Measurements from ENCODE around the gene ZMYM1.
A peak's percentile ranks its signal among the peaks of the same experiment; 100 is the strongest.
"Not testable (repeated sequence)": the region's sequence is repeated elsewhere in the genome, so short reads cannot be mapped to it uniquely, and the experiment has no call there.

Gene ZMYM1

DNA sequence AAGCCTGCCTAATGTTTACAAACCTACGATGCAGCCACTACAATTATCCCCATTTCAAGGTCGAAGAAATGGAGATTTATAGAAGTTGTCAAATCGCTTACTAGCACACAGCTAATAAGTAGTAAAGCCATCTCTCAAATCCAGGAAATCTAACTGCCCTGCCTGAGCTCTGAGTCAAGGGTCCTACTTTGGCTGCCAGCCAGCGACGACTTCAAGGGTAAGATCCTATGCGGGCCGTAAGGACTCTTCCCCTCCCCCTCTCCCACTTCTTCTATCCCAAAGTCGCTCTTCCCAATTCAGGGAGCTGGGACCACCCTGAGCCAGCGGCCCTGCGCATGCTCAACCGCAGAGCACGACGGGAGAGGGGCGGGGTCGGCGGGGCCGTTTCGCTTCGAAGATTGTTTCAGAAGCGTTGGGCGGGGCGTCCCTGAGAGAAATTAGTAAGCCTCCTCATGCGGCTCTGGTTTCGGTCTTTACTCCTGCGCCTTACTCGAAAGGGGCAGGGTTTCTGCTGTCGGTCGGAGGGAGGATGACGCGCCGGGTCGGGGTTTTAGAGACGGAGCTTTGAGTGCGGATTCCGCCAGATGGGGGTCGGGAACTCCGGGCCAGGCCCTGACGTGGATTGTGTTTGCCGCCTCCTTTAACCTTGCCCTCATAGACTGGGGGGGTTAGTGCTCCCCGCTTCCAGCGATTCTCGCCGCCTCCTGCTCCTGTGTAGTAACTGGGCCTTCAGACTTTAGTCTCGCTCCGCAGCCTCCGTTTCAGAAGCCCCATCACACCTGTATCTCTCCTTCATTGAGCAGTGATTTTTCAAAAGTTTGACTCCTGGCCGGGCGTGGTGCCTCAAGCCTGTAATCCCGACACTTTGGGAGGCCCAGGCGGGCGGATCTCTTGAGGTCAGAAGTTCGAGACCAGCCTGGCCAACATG, at the start of gene ZMYM1:
ZMYM1 (plus strand) TSS at position 383 of the 928 bp plus-strand sequence. CDS start 14,603 bp downstream, outside the sequence.
- peak; percentile 94 for DNase-seq (ENCODE audit: low spot score)

DNA sequence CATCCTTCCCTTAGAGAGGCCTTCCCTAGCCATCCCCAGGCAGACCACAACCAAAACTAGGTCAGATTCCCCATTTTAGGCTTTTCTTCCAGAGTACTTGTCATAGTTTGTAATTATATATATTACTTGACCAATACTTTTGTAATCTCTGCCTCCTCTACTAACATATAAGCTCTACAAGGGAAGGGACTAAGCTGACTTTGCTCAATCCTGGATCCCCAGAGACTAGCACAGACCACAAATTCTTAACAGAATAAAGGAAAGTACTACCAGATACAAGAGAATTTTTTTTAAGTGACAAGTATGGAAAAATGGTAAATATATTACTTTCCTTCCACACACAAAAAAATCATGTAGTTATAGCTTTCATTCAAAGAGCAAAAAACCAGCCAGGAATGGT, 49.4 kb upstream of the ZMYM1 start:
- DNase-seq (ENCODE audit: low spot score) = no peak

GRCh38 chr1:35030338-35030737, 48.8 kb upstream of the ZMYM1 start:
- DNase-seq (ENCODE audit: low spot score) = no peak

- no peak for DNase-seq (ENCODE audit: low spot score)
Measured at GRCh38 chr1:35030756-35031446, 48.3 kb upstream of the ZMYM1 start.

- DNase-seq (ENCODE audit: low spot score) = no peak
Measured at GRCh38 chr1:35032384-35032739, 46.8 kb upstream of the ZMYM1 start.

GRCh38 chr1:35033346-35033745, 45.8 kb upstream of the ZMYM1 start:
- DNase-seq (ENCODE audit: low spot score) = no peak

DNA sequence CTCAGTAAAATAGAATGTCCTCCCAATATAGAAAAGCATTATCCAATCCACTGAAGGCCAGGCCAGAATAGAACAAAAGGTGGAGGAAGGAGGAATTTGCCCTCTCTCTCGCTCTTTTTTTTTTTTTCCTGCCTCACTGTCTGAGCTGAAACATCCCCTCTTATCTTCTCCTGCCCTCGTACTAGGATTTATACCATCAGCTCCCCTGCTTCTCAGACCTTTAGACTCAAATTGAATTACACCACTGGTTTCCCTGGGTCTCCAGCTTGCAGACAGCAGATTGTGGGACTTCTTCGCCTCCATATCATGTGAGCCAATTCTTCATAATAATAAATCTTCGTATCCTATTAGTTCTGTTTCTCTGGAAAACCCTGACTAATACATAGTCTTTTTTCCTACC, 42.6 kb upstream of the ZMYM1 start:
- no peak for DNase-seq (ENCODE audit: low spot score)

DNA sequence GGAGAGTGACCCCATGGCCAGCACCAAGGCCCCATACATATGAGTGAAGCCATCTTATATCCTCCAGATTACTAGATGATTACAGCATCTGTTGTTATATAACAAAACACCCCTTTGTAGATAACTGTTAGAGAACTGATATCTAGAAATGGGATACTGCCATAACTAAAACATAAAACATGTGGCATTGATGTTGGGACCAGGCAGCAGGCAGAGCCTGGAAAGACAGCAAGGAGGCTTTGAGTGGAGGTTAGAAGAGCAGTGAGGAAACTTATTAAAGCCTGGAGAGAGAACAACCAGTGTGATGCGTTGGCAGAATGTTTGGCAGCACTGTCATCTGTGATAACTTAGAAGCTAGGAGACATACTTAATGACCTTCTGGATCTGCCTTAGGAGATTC, 42.0 kb upstream of the ZMYM1 start:
- DNase-seq (ENCODE audit: low spot score) = no peak

- DNase-seq (ENCODE audit: low spot score) = no peak
Measured at GRCh38 chr1:35038723-35039122, 40.5 kb upstream of the ZMYM1 start.

- no peak for DNase-seq (ENCODE audit: low spot score)
Measured at GRCh38 chr1:35043498-35043897, 35.7 kb upstream of the ZMYM1 start.

- DNase-seq (ENCODE audit: low spot score) = no peak
Measured at GRCh38 chr1:35044431-35044830, 34.8 kb upstream of the ZMYM1 start.

DNA sequence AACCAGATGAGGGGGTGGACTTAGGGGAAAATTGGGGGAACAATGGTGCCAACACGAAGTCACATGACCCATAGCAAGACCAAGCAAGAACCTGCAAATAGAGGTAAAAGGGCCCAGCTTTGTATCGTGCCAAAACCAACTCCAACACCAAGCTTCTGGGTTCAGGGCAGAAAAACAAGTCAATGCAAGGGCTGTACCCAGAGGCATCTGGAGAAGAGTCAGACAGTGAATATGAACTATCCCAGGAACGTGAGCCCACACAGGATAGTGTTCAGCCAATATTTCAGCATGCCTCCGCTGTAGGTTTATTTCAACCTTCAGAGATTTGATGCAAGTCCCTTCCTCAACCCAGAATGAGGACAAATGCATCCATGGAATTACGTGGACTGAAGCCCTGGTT, 32.5 kb upstream of the ZMYM1 start:
- no peak for DNase-seq (ENCODE audit: low spot score)

DNA sequence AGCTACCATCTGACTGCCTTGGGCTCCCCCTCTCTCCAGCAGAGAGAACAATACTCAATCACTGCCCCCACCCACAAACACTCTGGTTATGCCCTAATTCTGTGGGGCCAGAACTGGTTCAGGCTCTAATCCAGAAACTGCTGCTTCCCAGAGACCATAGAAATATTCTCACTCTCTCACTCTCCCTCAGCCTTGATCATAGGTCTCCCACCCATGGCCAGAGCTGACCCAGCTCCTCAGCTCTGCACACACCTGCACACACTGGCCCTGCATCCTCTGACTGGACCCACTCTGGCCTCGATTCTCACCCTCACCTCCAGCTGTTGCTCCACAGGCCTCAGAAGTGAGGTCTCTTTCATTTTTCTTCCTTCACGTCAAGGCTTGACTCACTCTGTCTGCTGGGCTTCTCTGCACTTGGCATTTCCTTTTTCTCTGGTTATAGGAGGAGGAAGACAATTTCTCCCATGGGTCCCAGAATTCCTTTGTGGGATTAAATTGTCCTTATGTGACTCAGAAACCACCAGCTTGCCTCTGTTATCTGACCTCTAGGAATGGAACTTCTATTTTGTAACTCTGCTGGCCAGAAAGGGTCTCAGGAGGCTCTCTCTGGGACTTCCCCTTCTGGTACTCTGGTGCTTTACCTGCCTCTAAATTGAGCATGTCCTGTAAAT, 31.9 kb upstream of the ZMYM1 start:
- no peak for DNase-seq (ENCODE audit: low spot score)

DNA sequence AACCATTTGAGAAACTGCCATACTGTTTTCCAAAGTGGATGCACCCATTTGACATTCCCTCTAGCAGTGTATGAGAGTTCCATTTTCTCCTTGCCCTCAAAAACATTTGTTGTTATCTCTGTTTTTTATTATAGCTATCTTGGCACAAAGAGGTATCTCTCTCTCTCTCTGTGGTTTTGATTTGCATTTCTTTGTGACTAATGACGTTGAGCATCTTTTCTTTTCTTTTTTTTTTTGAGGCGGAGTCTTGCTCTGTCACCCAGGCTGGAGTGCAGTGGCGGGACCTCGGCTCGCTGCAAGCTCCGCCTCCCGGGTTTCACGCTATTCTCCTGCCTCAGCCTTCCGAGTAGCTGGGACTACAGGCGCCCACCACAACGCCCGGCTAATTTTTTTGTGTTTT, 30.1 kb upstream of the ZMYM1 start:
- DNase-seq (ENCODE audit: low spot score) = no peak

- DNase-seq (ENCODE audit: low spot score) = no peak
Measured at GRCh38 chr1:35053433-35053832, 25.8 kb upstream of the ZMYM1 start.

DNA sequence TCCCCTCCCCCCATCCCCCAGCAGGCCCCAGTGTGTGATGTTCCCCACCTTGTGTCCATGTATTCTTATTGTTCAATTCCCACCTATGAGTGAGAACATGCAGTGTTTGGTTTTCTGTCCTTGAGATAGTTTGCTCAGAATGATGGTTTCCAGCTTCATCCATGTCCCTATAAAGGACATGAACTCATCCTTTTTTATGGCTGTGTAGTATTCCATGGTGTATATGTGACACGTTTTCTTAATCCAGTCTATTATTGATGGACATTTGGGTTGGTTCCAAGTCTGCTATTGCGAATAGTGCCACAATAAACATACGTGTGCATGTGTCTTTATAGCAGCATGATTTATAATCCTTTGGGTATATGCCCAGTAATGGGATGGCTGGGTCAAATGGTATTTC, 24.9 kb upstream of the ZMYM1 start:
- not testable (repeated sequence) for DNase-seq (ENCODE audit: low spot score)

GRCh38 chr1:35058321-35058720, 20.9 kb upstream of the ZMYM1 start:
- not testable (repeated sequence) for DNase-seq (ENCODE audit: low spot score)

DNA sequence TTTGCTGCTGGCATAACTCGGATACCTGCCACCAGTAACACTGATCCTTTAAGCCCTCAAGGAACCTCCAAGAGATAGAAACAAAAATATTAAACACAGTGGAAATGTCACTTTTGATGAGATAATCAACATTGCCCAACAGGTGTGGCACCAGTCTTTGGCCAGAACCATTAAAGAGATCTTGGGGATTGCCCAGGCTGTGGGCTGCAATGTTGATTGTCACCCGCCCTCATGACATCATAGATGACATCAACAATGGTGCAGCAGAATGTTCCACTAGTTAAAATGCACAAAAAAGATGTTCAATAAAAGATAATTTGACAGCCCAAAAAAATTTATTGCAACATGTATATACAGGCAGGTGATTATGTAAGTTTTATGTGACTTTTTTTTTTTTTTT, 20.2 kb upstream of the ZMYM1 start:
- DNase-seq (ENCODE audit: low spot score) = no peak

DNA sequence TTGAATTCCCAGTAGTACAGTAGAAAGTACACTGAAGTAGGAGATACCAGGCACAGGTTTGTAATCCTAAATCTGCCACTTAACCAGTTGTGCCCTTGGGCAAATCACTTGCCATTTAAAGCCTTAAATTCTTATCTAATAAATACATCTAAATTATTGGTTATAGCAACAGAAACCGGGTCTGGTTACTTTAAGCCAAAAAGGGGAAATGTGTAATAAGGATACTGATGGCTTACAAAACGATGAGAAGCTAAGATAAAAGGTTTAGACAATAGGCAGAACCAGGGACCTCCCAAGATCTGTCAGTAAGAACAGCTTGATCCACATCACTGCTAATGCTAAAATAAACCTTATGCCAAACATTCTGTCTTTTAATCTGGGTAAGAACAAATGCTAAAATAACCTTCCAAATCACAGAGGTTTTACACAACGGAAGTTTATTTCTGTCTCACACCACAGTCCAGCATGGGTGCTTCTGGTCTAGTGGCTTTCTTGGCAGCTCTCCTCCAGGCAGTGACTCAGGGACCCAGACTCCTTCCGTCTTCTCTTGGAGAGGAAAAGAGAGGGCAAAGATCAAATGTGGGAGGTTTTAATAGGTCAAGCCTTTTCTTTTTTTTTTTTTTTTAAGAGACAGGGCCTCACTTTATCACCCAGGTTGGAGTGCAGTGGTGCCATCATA, 16.5 kb upstream of the ZMYM1 start:
- DNase-seq (ENCODE audit: low spot score) = no peak

- DNase-seq (ENCODE audit: low spot score) = no peak
Measured at GRCh38 chr1:35064265-35064664, 14.9 kb upstream of the ZMYM1 start.

DNA sequence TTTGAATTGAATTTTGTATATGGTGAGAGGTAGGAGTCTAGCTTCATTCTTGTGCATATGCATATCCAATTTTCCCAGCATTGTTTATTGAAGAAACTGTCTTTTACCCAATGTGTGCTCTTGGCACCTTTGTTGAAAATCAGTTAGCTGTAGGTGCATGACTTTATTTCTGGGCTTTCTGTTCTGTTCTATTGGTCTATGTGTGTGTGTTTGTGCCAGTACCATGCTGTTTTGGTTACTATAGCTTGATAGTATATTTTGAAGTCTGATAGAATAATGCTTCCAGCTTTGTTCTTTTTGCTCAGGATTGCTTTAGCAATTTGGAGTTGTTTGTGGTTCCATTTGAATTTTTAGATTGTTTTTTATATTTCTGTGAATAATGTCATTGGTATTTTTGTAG, 9.4 kb upstream of the ZMYM1 start:
- no peak for DNase-seq (ENCODE audit: low spot score)

DNA sequence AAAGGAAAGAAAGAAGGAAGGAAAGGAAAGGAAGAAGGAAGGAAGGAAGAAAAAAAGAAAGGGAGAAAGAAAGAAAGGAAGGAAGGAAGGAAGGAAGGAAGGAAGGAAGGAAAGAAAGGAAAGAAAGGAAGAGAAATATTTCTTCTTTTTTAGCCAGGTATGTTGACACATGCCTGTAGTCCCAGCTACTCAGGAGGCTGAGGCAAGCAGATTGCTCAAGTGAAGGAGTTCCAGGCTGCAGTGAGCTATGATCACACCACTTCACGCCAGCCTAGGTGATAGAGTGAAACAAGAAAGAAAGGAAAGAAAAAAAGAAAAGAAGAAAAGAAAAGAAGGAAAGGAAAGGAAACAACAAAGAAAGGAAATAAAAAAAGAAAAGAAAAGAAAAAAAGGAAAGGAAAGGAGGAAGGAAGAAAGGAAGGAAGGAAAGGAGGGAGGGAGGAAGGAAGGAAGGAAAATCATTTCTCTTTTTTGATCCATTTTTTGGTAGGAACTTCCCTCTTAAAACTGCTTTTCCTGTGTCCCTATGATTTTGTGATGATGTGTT, 5.8 kb upstream of the ZMYM1 start:
- no peak for DNase-seq (ENCODE audit: low spot score)

Measured in ecto neural progenitor cell (in vitro differentiated cells).